OCI-M2 (cell line): ENCODE results near the gene RPS28.
"Not testable (repeated sequence)": the region's sequence is repeated elsewhere in the genome, so short reads cannot be mapped to it uniquely, and the experiment has no call there.

Source experiments
- DNase-seq: peaks from one replicate; lab custom pipeline; 2025; ENCODE audit not compliant: unreplicated experiment; lab: John Stamatoyannopoulos, UW

The RPS28 gene

GRCh38 chr19:8321067-8321985 lies at the start of gene RPS28, which contains the start of gene NDUFA7:
Gene RPS28 (plus strand): TSS chr19:8321496. CDS start chr19:8321531, 35 bp downstream.
Gene NDUFA7 (minus strand): TSS chr19:8321375. CDS start chr19:8321358, 17 bp downstream.
- peak; percentile 69 for DNase-seq

GRCh38 chr19:8276508-8276907 lies 44.8 kb upstream of the RPS28 start:
- not testable (repeated sequence) for DNase-seq

- not testable (repeated sequence) for DNase-seq
These were observed 30.0 kb upstream of the RPS28 start for GRCh38 chr19:8291337-8291736.

- no peak for DNase-seq
These were observed 19.0 kb upstream of the RPS28 start for GRCh38 chr19:8302357-8302691.

- no peak for DNase-seq
These were observed 18.6 kb upstream of the RPS28 start for GRCh38 chr19:8302734-8303133.

GRCh38 chr19:8304841-8305621 lies 16.3 kb upstream of the RPS28 start:
- no peak for DNase-seq

GRCh38 chr19:8305798-8306197 lies 15.5 kb upstream of the RPS28 start:
- DNase-seq: no peak

- DNase-seq: no peak
These were observed 14.9 kb upstream of the RPS28 start for GRCh38 chr19:8306235-8307054.

GRCh38 chr19:8307400-8307964 lies 13.8 kb upstream of the RPS28 start:
- no peak for DNase-seq

- peak; percentile 90 for DNase-seq
These were observed 13.1 kb upstream of the RPS28 start, which contains the start of gene CD320 for GRCh38 chr19:8307965-8308866. Gene CD320 (minus strand): TSS chr19:8308358. CDS start chr19:8308290, 68 bp downstream.

GRCh38 chr19:8308891-8309291 lies 12.4 kb upstream of the RPS28 start:
- DNase-seq: no peak

GRCh38 chr19:8310342-8311055 lies 10.8 kb upstream of the RPS28 start:
- DNase-seq: no peak

- no peak for DNase-seq
These were observed 9.6 kb upstream of the RPS28 start for GRCh38 chr19:8311461-8312260.

GRCh38 chr19:8314981-8315640 lies 6.2 kb upstream of the RPS28 start:
- not testable (repeated sequence) for DNase-seq

- DNase-seq: no peak
These were observed 4.8 kb upstream of the RPS28 start for GRCh38 chr19:8316351-8317125.

- not testable (repeated sequence) for DNase-seq
These were observed 2.5 kb upstream of the RPS28 start for GRCh38 chr19:8318835-8319234.
